HCT116 (cell line): ENCODE results near the gene XKR3. TPM values are rescaled to one million over a fixed set of nuclear protein-coding genes. Genes with fewer than 3 reads are reported as not detected.
"Not testable (repeated sequence)": the region's sequence is repeated elsewhere in the genome, so short reads cannot be mapped to it uniquely, and the experiment has no call there.

Experiments
- ATAC-seq: fragments of 200-7000 bp; cut with Tn5 transposase; 2 replicates; pipeline ENCODE4 v1.9.1; 2020; ENCODE audit warnings: mild to moderate bottlenecking, moderate library complexity
- BruUV-seq: library from RNA; stranded (reverse); fragments of 400-500 nt; replicated peaks from 2 replicates; lab custom pipeline; 2021; lab: Mats Ljungman, UMichigan
- CTCF ChIA-PET: fragments of 300-600 bp; sonication (Branson Sonifier 250); formaldehyde crosslinking; loops from one replicate; lab custom pipeline; 2021; ENCODE audit warnings: antibody characterized with exemption; lab: Charles Lee
- POLR2A ChIA-PET: fragments of 300-600, 350-600 bp; sonication (Branson Sonifier 250); formaldehyde crosslinking; loops from one replicate; lab custom pipeline; 2021; ENCODE audit warnings: antibody characterized with exemption; lab: Charles Lee
- RAD21 ChIA-PET, 2 experiments: fragments of 300-600 bp; sonication (Branson Sonifier 250); formaldehyde crosslinking; loops; one replicate each; lab custom pipeline; 2023; ENCODE audit warnings: low total read pairs in 2 of 2; ENCODE audit not compliant: uncharacterized antibody in 2 of 2, unreplicated experiment in 2 of 2, low non-redundant PET in 1 of 2; lab: Charles Lee
- DNase-seq: peaks from one replicate; pipeline ENCODE4 v3.0.0-alpha.2; 2010; ENCODE audit warnings: low read depth, low spot score
- H2AFZ ChIP-seq: fragments of 200-600 bp; shearing (Covaris generic), sonication (generic); 2 replicates; pipeline ENCODE4 v1.6.1; 2017; ENCODE audit warnings: low read depth, mixed run types, mixed read lengths, antibody characterized with exemption, low read length; ENCODE audit not compliant: poor library complexity, severe bottlenecking
- H3K27ac ChIP-seq: 2 replicates; pipeline ENCODE4 v1.5.1; 2012; ENCODE audit warnings: low read depth, low read length
- H3K27me3 ChIP-seq: fragments of 200-600 bp; sonication (generic); 2 replicates; pipeline ENCODE4 v1.6.1; 2016; ENCODE audit warnings: mixed run types, low read length, mixed read lengths; ENCODE audit not compliant: insufficient read depth
- H3K36me3 ChIP-seq, 2 experiments: fragments of 200-500 bp in 1 of 2; fragments of 200-600 bp in 1 of 2; sonication (Bioruptor generic) in 1 of 2; sonication (generic) in 1 of 2; 2 replicates each; pipeline versions ENCODE4 v1.5.1 to v1.6.1; 2014 to 2016; ENCODE audit warnings: low read length in 2 of 2, inconsistent platforms in 1 of 2, mixed read lengths in 1 of 2, mixed run types in 1 of 2; ENCODE audit not compliant: insufficient read depth in 2 of 2, control insufficient read depth in 1 of 2
- H3K4me1 ChIP-seq, 2 experiments: fragments of 200-600 bp in 1 of 2; sonication (generic) in 1 of 2; 2 replicates each; pipeline versions ENCODE4 v1.5.1 to v1.6.1; 2012 to 2017; ENCODE audit warnings: low read length in 2 of 2, inconsistent platforms in 1 of 2, mild to moderate bottlenecking in 1 of 2, mixed read lengths in 1 of 2, mixed run types in 1 of 2, moderate library complexity in 1 of 2; ENCODE audit not compliant: insufficient read depth in 2 of 2, control insufficient read depth in 1 of 2
- H3K4me2 ChIP-seq: fragments of 200-600 bp; sonication (generic); 2 replicates; pipeline ENCODE4 v1.6.1; 2017; ENCODE audit warnings: mixed run types, low read length, mixed read lengths
- H3K4me3 ChIP-seq, 2 experiments: fragments of 200-600 bp in 1 of 2; sonication (generic) in 1 of 2; replicated peaks in 1 of 2; 2 replicates each; pipeline ENCODE4 v1.5.1; 2011 to 2016; ENCODE audit warnings: low read length in 2 of 2, control low read depth in 1 of 2, low read depth in 1 of 2, mild to moderate bottlenecking in 1 of 2, mixed read lengths in 1 of 2, mixed run types in 1 of 2
- H3K79me2 ChIP-seq: fragments of 200-600 bp; sonication (generic); 2 replicates; pipeline ENCODE4 v1.6.1; 2017; ENCODE audit warnings: mild to moderate bottlenecking, mixed run types, low read length, moderate library complexity, mixed read lengths; ENCODE audit not compliant: insufficient read depth
- H3K9ac ChIP-seq: fragments of 200-600 bp; sonication (generic); 2 replicates; pipeline ENCODE4 v1.6.1; 2016; ENCODE audit warnings: low read length, mixed read lengths
- H3K9me2 ChIP-seq: fragments of 200-600 bp; sonication (generic), shearing (Covaris generic); 2 replicates; pipeline ENCODE4 v1.6.1; 2017; ENCODE audit warnings: mixed run types, mild to moderate bottlenecking, moderate library complexity; ENCODE audit not compliant: insufficient read depth
- H3K9me3 ChIP-seq, 2 experiments: fragments of 200-500 bp in 1 of 2; fragments of 200-600 bp in 1 of 2; sonication (Bioruptor generic) in 1 of 2; sonication (generic) in 1 of 2; 2 replicates each; pipeline ENCODE4 v1.6.1; 2014 to 2017; ENCODE audit warnings: low read length in 2 of 2, mixed read lengths in 2 of 2, inconsistent platforms in 1 of 2, low read depth in 1 of 2, mild to moderate bottlenecking in 1 of 2, mixed run types in 1 of 2, moderate library complexity in 1 of 2; ENCODE audit not compliant: control insufficient read depth in 1 of 2, insufficient read depth in 1 of 2
- H4K20me1 ChIP-seq: fragments of 200-600 bp; sonication (generic), shearing (Covaris generic); 2 replicates; pipeline ENCODE4 v1.6.1; 2017; ENCODE audit warnings: mixed run types, mild to moderate bottlenecking, moderate library complexity; ENCODE audit not compliant: insufficient read depth
- intact Hi-C: fragments of 100-400 bp; cut with micrococcal nuclease; formaldehyde crosslinking; loops from 2 replicates; pipeline ENCODE4 v1.10.0; 2022
- total RNA-seq: library from RNA; stranded (reverse); gene quantifications from one replicate; pipeline ENCODE4 v1.2.1, GENCODE V29; 2021; ENCODE audit not compliant: unreplicated experiment

XKR3 gene
- total RNA-seq, 1 experiment from 2014 or later = not detected

DNA sequence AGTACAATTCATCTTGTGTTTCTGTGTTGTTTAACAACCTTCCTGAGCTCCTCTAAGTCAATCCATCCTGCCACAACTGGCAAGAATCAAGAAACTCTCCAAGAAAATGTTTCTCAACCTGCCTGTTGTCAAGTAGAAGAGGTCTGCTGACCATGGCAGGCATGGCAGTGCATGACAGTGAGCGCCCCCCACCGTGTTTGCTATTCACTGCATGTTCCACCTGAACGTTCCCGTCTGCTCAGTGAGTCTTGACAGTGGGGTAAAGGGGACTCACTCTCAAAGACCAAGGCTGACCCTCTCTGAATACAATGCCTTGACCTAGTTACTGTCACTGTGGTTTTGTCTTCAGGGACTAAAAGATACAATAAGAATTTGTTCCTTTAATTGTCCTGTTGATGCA is 75.9 kb downstream of the XKR3 start:
- DNase-seq, H4K20me1 ChIP-seq, POLR2A ChIA-PET, H3K9me3 ChIP-seq, H3K36me3 ChIP-seq, CTCF ChIA-PET, H3K79me2 ChIP-seq, H3K27ac ChIP-seq, H3K9ac ChIP-seq, H3K9me2 ChIP-seq, H2AFZ ChIP-seq, H3K4me3 ChIP-seq, intact Hi-C loops, H3K4me2 ChIP-seq, BruUV-seq, ATAC-seq, RAD21 ChIA-PET, H3K4me1 ChIP-seq, H3K27me3 ChIP-seq: not testable (repeated sequence)

DNA sequence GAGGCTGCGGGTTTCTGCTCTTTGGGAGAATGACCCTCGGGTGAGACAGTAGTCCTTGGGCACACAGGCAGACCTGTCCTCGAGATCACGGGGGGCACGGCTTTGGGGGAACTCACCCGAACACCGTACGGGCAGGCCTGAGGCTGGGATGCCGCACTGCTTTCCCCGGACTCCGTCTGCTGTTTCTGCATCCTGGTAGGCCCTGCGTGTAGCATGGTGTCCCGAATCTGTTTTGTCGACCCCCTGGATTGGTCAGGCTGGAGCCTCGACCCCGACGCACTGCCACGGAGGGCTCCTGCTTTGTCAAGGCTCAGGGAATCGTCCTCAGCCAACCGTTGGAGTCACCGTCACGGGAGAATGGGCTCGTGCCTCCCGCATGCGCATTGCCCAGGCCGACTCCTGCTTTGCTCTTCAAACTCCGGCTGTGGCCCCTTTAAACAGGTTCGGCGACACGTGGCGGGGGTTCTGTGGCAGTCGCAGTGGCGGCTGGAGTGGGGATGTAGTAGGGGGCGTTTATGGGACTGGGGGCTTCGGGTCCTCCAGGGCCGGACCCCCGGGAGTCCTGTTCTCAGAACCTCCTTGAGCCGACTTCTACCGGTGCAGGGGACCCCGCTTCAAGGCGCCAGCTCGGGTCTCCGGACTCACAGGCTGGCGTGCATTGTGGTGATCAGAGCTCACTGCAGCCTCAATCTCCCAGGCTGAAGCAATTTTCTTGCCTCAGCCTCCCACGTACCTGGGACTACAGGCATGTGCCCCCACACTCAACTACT is 76.9 kb downstream of the XKR3 start:
- CTCF ChIA-PET, RAD21 ChIA-PET, H3K9me3 ChIP-seq, H3K36me3 ChIP-seq, H2AFZ ChIP-seq, H3K4me1 ChIP-seq, intact Hi-C loops, H3K27me3 ChIP-seq, H3K4me3 ChIP-seq, H3K4me2 ChIP-seq, BruUV-seq, H3K9ac ChIP-seq, H4K20me1 ChIP-seq, H3K9me2 ChIP-seq, DNase-seq, POLR2A ChIA-PET, H3K79me2 ChIP-seq, H3K27ac ChIP-seq, ATAC-seq: not testable (repeated sequence)

DNA sequence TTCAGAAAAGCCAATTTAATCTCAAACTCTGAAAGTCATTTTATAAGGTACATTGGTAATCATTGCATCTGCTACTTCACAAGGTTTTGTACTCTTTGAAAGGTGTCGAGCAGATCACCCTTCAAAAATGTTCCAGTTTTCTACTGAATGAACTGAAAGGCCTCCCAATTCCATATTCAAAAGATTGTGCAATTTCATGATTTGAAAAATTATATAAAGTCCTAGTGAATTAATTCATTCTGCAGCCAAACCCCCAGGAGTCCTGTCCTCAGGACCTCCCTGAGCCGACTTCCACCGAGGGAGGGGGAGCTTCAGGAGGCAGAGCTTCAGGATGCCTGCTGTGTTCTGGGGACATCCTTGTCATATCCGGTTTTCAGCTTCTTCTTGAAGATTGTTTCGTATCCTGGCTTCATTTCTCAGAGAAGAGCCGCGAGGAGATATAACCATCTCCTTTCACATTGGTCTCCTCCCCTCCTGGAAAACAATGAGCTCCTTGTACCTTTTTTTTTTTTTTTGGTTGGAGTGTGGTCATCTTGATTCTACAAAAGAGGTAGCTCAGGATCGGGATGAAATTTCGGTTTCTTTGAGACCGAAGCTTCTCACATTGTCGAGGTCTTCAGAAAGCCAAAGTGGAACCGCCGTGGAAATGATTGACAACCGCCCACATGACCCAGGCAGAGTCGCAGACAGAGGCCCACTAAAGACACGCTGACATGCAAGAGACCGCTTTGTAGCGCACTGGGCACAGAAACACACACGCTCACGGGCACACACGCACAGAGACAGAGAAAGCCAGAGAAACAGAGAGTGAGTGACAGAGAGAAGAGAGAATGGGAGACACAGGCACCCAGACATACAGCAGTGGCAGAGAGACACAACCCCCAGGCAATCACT is 77.7 kb downstream of the XKR3 start:
- BruUV-seq, DNase-seq, H3K4me2 ChIP-seq, H3K9me2 ChIP-seq, CTCF ChIA-PET, H3K9me3 ChIP-seq, RAD21 ChIA-PET, H3K4me3 ChIP-seq, ATAC-seq, H4K20me1 ChIP-seq, H3K4me1 ChIP-seq, H3K79me2 ChIP-seq, H3K36me3 ChIP-seq, intact Hi-C loops, H3K27me3 ChIP-seq, H2AFZ ChIP-seq, H3K27ac ChIP-seq, H3K9ac ChIP-seq, POLR2A ChIA-PET: not testable (repeated sequence)

DNA sequence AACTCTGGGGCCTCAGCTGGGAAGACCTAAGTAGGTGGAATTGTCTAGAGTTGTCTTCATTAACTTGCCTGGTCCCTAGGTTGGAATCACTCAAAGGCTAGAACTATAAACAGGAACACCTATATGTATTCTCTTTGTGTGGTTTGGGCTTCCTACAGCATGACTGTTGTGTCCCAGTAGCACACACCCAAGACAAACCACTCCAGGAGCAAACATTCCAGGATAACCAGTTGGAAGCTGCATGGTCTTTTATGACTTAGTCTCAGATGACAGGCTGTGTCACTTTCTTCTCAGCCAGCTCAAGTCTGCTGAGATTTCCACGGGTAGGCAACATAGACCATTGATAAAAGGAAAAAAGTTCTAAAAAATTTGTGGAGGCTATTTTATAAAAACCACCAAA is 90.9 kb downstream of the XKR3 start:
- H2AFZ ChIP-seq, H3K9me3 ChIP-seq, RAD21 ChIA-PET, H3K9me2 ChIP-seq, BruUV-seq, H3K4me1 ChIP-seq, H3K79me2 ChIP-seq, H3K27me3 ChIP-seq, CTCF ChIA-PET, POLR2A ChIA-PET, H3K9ac ChIP-seq, ATAC-seq, H3K4me2 ChIP-seq, DNase-seq, H3K4me3 ChIP-seq, H4K20me1 ChIP-seq, H3K27ac ChIP-seq, H3K36me3 ChIP-seq: not testable (repeated sequence)
- intact Hi-C loops = loop anchor here (10.0 kb wide), 1 partner anchor 51 kb away; no protein-coding TSS in a partner anchor
